ENCODE measurements around the gene MRPL50.

GRCh38 chr9:101427358-101427757, 28.9 kb upstream of the MRPL50 start:
- TF ChIP-seq, protein P1, sequence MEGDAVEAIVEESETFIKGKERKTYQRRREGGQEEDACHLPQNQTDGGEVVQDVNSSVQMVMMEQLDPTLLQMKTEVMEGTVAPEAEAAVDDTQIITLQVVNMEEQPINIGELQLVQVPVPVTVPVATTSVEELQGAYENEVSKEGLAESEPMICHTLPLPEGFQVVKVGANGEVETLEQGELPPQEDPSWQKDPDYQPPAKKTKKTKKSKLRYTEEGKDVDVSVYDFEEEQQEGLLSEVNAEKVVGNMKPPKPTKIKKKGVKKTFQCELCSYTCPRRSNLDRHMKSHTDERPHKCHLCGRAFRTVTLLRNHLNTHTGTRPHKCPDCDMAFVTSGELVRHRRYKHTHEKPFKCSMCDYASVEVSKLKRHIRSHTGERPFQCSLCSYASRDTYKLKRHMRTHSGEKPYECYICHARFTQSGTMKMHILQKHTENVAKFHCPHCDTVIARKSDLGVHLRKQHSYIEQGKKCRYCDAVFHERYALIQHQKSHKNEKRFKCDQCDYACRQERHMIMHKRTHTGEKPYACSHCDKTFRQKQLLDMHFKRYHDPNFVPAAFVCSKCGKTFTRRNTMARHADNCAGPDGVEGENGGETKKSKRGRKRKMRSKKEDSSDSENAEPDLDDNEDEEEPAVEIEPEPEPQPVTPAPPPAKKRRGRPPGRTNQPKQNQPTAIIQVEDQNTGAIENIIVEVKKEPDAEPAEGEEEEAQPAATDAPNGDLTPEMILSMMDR (IDR thresholded peaks at IDR 0.05), result no peak
- TF ChIP-seq POLR2A (IDR thresholded peaks at IDR 0.05), result no peak

Measured in right lobe of liver (tissue), 4 donors.